Bone marrow (tissue), 2 donors: ENCODE results near the gene PPP2R3B.
"Not testable (repeated sequence)": the region's sequence is repeated elsewhere in the genome, so short reads cannot be mapped to it uniquely, and the experiment has no call there.

Experiments used
- DNase-seq, 2 donors: peaks; one replicate each; lab custom pipeline; 2025; lab: John Stamatoyannopoulos, UW

The PPP2R3B gene

DNA sequence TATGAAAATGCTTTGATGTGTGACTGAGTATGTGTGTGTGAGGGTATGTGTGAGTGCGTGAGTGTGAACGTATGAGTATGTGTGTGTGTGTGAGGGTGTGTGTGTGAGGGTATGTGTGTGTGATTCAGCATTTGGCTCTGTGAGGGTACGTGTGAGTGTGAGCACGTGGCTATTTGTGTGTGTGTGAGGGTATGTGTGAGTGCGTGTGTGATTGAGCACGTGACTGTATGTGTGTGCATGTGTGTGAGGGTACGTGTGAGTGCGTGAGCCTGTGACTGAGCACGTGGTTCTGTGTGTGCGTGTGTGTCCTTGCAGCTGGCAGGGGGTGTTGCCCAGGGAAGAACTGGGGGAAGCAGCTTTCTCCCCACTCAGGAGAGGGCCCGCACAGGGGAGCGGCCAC, 16.1 kb upstream of the PPP2R3B start:
- DNase-seq: no peak

DNA sequence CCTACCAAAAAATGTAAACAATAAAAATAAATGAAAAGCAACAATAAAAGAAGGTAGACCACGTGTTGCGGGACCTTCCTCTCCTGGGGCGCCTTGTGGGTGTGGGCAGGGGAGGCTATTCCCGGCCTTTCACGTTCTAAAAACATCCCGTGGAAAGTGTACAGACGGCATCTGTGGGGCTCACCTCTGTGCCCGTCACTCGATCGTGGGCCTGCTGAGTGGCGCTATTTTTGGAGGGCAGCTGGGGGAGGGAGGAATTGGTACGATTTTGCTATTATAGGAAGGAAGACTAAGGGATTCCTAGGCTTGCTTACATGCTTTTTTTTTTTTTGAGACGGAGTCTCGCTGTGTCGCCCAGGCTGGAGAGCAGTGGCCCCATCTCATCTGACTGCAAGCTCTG, 13.6 kb upstream of the PPP2R3B start:
- DNase-seq: no peak

DNA sequence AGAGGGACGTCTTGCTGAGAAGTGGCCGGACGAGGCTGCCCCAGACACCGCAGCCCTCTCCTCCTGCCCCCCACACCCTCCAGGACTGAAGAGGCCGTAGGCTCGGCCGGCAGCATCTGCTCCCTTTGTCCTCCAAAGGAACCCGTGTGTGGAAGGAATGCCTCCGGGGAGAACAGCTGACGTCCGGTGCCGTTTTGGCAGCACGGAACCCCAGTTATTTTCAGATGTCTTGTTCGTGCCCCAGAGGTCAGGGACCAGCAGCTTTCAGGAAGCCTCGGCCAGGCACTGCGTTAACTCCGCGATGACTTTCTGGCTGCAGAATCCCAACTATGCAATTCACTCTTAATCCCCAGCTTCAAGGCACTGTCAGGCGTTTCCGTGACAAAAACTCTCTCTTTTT, 10.9 kb upstream of the PPP2R3B start:
- no peak for DNase-seq

DNA sequence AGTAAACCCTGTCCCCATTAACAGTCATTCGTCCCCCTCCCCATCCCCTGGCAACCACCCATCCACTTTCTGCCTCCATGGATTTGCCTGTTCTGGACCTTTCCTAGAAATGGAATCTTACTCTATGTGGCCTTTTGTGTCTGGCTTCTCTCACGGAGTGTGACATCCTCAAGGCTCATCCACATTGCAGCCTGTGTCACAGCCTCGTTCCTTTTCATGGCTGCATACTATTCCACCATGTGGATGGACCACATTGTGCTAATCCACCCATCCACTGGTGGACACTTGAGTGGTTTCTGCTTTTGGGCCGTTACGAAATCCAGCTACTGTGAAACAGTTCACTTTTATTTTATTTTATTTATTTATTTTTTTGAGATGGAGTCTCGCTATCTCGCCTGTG, 8.1 kb upstream of the PPP2R3B start:
- DNase-seq: no peak

DNA sequence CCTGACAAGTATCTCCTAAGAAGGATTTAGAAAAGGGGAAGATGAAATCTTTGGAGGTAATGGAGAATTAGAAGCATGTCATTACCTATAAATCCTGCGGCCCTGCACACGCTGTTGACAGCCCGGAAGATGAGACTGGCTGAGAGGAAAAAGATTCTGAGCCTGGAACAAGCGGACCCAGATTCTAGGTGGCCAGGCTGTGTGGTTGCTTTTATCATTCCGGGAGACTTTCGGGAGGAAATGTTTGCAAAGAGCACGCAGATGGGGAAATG, 5.8 kb upstream of the PPP2R3B start:
- no peak for DNase-seq

DNA sequence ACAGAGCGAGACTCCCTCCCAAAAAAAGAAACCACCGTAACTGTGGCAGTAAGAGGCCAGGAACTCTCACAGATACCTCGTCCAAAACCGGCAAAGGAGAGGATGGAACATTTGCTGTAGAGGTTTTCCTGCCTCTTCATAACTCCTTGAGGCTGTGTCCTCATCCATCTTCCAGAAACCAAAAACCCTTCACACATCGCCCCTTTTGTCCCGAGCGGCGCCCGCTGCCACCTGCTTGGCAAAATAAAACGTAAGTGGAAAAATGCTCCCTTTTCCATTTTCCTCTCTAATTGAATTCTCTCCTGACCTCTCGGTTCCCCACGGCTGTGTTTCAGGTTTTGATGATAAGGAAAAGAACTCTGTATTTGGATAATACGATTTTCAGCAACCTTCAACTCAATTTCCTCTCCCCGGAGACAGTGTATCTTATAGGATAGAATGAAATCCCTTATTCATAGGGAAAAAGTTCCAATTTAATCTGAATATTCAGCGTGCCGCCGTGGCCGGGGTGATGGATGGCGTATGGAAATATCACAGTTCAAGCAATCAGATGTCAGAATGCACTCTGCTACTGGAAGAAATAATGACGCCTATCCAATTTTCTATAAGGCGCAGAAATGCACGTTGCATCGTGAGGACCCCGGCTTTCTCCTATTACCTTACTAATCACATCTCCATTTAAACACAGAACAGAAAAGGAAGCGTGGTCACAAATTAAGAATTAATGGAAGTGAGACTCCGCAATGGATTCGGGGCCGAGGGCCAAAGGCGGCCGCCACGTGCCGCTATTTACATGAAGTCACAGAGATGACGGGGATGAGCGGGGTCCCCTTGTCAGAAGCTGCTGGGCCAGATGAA, 5.2 kb upstream of the PPP2R3B start:
- no peak for DNase-seq

DNA sequence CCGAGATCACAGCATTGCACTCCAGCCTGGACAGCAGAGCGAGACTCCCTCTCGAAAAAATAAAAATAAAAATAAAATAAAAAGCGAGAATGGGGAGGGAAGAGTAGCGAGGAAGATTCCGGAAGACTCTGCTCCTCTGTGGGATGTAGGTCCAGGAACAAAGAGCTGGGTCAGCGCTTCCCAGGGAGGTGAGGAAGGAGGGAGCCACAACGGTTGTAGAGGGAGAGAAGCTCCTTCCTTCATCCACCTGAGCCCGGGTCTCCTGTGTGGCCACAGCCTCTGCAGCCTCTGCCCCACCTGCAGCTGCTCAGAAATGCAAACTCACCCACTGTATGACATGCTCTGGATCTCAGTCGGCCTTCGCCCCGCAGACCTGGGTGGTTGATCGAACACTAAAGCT, 3.8 kb upstream of the PPP2R3B start:
- no peak for DNase-seq

DNA sequence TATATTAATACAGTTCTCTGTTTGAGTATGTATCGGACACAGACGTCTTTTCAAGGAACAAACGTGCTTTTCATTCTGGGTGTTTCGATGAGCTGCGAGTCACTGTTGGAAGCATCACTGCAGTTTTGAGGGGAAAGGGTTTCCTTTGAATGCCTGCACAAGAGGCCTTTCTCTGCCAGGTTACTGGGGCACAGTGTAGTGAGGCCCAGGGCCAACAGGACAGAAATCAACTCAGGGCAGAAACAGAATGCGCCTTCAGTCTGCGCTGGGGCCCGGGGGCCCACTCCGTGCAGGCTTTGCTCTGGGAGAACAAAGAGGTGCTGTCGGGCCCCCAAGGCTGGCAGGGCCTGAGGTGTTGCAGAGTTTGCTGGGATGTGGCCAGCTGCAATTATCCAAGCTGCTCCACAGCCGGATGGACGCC, 2.3 kb upstream of the PPP2R3B start:
- DNase-seq: no peak

DNA sequence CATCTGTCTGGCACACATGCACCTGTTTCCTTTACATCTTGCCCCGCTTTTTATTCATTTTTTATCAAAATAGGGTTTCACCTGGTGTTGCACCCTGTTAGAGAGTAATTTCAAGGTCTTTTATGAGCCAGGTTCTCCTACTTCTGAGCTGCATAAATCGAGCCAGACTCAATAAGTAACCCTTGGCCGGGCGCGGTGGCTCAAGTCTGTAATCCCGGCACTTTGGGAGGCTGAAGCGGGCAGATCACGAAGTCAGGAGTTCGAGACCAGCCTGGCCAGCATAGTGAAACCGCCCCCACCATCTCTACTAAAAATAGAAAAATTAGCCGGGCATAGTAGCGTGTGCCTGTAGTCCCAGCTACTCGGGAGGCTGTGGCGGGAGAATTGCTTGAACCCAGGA, 1.0 kb upstream of the PPP2R3B start:
- DNase-seq: no peak

DNA sequence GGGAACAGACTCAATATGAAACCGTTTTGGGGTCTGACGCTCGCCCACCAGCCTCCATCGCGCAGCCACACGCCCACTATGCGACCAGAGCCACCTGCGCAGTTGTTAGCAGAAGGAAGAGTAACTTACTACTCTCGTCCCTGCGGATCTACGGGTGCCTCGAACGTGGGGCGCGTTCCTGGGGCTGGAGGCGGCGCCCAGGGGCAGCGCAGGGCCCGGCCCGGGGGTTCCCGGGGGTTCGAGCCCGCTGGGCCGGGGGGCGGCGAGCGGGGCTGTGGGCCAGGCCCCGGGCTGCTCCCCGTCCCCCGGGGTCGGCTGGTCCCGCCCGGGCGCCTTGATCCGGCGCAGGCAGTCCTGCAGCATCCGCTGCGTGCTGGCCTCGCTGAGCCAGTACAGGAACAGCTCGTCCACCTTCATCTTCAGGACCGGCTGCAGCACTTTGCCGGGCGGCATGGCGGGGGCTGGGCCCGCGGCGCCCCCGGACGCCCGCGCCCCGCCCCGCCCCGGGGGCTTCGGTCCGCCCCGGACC, 404 bp downstream of the PPP2R3B start:
- DNase-seq: no peak

DNA sequence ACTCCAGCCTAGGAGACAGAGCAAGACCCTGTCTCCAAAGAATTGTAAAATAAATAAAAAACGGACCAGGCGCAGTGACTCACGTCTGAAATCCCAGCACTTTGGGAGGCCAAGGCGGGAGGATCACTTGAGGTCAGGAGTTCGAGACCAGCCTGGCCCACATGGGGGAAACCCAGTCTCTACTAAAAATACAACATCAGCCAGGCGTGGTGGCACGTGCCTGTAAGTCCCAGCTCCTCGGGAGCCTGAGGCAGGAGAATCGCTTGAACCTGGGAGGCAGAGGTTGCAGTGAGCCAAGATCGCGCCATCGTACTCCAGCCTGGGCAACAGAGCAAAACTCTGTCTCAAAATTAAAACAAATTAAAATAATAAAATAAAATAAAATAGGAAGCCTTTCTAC, 971 bp downstream of the PPP2R3B start:
- DNase-seq: not testable (repeated sequence)

DNA sequence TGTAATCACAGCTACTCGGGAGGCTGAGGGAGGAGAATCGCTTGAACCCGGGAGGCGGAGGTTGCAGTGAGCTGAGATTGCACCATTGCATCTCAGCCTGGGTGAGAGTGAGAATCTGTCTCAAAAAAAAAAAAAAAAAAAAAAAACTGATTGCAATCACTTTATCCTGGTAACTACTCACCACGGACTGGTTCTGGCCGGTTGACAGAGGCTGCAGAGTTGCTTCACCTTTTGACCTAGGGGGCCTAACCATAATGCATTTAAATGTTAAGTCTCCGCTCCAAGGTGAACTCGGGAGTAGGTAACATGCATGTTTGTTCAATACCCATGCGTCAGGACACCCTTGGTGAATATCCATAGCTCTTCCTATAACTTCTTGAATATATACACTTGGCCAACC, 1.8 kb downstream of the PPP2R3B start:
- DNase-seq: no peak

DNA sequence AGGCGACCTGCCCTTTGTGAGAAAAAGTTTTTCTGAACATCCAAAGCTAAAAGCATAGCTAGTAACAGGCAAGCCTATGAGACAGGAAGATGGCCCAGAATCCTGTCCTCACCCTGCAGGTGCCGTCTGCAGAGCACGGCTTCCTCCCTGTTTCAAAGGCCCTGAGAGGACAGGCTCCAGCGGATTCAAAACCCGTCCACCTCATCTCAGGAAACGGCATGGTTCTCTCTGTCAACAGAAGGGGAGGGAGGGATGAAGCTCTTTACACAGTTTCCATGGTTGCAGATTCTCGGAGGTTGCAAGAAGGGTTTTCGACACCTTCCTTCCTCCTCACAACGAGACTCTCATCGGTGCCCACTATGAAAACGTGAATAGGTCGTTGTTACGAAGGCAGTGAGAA, 8.3 kb downstream of the PPP2R3B start:
- DNase-seq: no peak

DNA sequence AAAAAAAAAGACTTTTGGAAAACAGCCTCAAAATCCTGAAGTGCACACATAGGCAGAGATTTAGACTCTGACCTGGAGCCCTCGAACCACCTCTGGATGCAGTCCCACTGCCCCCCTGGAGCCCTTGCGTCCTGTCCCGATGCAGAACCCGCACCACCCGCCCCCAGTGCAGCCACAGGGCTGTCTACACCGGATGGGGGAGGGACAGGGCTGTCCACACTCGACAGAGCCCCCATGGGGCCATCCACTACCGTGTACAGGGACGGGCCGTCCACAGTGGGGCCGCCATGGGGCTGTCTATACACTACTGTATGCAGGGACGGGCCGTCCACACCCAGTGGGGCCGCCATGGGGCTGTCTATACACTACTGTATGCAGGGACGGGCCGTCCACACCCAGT, 10.5 kb downstream of the PPP2R3B start:
- DNase-seq: not testable (repeated sequence)

DNA sequence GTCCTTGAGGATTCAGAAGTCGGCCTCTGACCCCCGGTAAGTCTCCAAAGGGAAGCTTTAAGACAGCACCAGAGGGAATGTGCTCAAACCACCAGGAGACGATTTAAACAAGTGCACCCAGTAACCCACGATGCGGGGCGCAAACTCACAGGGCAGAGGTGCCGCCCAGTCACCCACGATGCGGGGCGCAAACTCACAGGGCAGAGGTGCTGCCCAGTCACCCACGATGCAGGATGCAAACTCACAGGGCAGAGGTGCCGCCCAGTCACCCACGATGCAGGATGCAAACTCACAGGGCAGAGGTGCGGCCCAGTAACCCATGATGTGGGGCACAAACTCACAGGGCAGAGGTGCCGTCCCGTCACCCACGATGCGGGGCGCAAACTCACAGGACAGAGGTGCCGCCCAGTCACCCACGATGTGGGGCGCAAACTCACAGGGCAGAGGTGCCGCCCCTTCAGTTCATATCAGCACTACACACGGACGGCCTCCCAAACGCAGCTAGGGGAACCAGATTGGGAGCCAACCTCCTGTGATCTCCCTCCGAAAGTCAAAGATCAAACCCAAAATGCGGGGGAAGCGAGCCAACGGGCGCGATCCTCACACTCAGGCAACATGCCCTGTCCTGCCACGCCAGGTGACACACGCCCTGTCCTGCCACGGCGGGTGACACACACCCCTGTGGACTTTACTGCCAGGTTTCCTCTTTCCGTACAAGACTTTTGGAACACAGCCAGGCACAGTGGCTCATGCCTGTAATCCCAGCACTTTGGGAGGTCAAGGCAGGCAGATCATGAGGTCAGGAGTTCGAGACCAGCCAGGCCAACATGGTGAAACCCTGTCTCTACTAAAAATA, 11.3 kb downstream of the PPP2R3B start:
- DNase-seq: no peak

DNA sequence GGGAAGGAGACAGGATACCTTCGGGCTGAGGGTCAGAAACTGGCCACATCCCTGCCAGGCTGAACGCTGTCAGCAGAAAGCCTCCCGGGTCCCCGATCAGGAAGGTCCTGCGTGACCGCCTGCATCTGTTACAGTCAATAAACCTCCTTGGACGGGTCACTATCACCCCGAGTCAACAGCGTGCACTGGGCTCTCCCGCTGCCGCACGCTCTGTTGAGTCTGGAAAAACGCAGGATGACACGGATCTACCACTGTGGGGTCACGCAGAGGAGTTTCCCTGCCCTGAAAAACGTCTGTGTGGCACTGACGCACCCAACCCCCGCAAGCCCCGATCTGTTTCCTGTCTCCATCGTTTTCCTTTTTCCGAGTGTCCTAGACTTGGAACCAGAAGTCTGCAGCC, 12.1 kb downstream of the PPP2R3B start:
- DNase-seq: no peak

DNA sequence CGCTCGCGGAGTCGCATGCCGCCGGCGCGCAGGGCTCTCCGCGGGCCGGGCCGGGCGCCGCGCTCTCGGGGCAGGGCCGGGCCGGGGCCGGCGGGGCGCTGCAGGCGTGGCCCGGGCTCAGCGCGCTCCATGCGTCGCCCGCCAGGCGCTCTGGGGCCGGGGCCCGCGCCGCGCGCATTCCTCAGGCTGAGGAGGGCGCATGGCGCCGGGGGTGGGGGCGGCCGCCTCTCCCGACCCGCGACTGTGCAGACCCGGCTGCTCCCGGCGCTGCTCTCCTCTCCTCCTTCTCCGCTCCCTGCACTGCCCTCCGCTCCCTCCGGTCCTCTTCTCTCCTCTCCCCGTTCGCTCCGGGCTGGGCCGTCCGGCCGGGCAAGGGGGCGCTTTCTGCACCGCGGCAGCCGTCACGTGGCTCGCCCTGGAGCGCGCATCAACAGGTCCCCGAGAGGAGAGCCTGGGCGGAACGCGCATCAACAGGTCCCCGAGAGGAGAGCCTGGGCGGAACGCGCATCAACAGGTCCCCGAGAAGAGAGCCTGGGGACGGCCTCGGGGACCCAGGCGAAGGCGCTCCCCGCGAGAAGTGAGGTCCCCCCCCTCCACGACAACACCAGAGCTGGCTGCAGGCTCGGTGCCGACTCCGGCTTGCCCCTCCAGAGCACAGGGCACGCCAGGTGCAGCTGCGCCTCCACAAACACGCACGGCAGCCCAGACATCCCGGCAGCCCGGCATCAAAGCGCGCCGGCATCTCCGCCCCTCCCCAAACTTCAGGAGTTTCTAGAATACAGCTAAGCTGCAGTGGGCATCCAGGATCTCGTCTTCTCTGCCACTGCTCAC, 12.9 kb downstream of the PPP2R3B start:
- no peak for DNase-seq

DNA sequence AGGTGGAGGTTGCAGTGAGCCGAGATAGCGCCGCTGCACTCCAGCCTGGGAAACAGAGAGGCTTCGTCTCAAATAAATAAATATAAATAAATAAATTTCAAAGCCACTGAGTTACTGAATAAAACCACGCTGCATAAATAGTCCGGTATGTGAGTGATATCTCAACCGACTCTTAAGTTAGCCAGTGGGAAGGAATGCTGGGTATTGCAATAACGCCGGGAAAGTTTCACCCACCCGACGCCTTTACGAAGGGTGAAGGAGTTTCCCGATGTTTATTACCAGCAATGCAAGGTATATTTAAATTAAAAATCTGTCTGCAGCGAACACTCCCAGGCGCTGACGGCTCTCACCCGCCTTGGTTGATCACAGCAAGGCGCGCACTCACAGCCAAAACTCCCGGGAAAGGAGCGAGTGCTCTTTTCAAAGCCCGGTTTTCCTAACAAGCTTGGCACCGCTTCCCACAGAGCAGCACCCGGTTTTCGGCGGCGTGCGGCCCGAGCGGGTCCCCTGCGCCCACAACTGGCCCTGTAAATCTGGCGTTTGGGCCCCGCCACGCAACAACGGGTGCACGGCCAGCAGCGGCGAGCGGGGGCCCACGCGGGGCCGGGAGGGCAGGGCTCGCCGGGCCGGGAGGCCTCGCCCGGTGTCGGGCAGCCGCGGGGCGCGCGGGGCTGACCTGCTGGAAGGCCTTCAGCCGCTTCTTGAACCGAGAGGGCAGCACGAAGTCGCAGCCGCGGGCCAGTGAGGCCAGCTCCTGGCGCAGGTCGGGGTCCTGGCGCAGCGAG, 13.7 kb downstream of the PPP2R3B start:
- DNase-seq: no peak

DNA sequence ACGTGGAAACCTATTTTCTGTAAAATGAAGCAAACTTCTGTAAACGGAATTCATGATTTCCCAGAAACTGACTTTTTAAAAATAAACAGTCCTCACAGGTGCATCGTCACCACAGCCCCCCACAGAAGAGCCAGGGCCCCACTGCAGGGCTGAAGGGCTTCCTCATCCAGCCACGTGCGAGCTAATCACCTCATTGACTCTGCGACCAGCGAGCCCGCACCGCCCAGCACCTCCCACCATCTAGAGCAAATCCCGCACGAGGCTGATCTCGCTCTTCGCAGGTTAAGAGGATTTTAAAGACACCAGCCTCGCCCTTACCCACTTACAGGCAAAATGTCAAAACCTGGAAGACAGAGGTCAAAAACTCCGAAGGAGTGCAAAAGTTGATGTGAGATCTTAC, 14.8 kb downstream of the PPP2R3B start:
- no peak for DNase-seq

DNA sequence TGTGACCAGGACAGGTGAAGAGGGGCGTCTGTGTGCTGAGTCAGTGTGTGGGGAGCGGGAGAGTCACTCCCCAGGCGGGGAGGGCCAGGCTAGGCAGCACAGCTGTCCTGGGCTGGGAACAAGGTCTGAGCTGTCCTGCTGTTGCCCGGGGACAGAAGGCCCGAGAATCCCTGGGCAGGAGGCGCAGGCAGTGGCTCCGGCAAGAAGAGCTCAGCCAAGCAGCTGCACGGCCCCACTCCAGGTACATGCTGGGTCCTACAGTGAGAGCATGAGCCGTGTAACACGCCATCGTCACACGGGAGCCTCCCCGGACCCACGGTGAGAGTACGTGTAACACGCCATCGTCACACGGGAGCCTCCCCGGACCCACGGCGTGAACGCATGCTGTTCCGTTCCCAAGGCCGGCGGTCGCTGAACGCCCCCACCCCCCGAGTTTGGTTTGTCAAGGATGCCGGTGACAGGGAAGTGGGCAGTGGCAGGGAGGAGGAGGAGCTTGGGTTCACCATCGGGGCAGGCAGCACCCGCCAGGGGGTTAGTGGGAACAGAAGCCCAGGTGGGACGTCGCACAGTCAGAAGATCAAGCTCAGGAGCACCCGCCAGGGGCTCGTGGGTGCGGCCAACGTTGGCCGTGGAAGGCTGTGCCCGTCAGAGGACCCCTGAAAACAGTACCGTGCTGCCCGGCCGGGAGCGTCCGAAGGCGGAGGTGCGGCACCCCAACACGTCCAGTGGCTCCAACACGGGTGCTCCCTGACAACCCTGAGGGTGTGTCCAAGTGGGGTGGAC, 15.6 kb downstream of the PPP2R3B start:
- no peak for DNase-seq
